HG03095 (cell line): Measurements from ENCODE around the gene STXBP6.
"Not testable (repeated sequence)": the region's sequence is repeated elsewhere in the genome, so short reads cannot be mapped to it uniquely, and the experiment has no call there.

Experiments used
- ATAC-seq: cut with Tn5 transposase; IDR thresholded peaks from one replicate; pipeline ENCODE4 v1.9.1; 2021; ENCODE audit warnings: moderate library complexity; ENCODE audit not compliant: unreplicated experiment

Gene STXBP6

DNA sequence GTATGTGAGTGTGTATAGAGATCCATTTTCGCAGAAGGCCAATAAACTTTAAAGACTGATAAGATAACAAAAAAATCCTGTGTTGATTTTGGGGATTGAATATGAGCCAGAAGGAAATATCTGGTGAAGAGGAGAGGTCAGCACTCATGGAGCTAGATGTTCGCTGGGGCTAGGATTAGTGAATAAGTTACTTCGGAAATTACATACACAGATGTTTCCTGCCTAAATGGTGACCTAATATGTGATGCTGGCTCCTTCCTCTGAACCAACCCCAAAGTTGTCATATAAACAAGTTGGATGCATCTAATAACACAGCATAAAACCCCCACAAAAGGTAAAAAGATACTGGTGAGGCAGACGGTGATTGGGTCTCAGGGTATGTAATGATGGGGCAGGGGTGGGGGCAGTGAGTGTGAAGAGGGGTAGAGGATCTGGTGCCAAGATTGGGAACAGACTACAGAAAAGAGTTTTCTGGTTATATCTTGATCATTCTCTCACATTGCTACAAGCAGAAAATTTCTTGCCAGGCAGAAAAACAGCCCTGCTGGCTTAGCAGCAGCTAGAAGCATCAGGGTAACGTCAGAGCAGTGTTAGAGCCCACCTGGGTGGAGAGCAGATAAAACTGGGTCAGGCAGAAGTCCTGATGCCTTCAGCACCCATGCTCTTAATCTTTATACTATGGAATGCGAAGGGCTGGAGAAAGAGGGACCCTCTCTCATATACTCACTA is 275.6 kb downstream of the STXBP6 start:
- no peak for ATAC-seq

DNA sequence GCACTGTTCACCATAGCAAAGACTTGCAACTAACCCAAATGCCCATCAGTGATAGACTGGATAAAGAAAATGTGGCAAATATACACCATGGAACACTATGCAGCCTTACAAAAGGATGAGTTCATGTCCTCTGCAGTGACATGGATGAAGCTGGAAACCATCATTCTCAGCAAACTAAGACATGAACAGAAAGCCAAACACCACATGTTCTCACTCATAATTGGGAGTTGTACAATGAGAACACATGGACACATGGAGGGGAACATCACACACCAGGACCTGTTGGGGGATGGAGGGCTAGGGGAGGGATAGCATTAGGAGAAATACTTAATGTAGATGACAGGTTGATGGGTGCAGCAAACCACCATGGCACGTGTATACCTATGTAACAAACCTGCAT is 276.4 kb downstream of the STXBP6 start:
- ATAC-seq = not testable (repeated sequence)

DNA sequence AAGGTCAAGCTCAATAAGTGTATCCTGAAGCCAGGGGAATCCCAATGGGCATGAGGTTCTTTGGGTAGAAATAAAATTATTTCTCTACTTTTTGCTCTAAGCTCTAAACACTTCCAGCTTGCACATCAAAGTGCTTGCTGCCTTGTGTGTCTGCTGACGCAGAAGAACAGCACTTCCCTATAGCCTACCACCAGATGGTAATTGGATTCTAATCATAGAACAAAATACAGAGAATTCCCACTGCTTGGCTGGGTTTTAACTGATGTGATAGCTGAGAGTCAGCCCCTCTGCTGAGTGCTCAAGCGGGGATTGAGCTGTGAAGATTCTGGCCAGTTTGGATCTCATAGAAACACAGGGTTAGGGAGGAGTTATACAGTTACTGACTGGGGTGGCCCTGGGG is 283.5 kb downstream of the STXBP6 start:
- no peak for ATAC-seq

DNA sequence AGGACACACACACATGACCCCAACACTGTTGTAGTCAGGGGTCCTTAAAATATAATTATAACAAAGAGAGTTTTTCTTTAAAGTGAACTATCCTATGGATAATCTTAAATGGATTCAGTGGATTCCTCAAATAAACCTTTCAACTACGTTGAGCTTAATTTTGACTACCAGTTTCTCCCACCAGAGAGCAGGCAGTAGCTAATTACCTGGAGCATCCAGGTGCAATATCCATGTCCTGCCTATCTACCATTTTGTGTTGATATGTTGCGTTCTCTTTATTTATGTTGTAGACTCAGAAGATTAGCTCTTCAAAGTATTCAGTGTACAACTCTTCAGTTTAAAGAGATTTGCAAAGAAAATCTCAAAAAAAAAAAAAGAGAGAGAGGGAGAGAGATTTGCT is 288.8 kb downstream of the STXBP6 start:
- ATAC-seq = no peak
